Panc1 (cell line): Measurements from ENCODE around the gene MACC1. TPM values are rescaled to one million over a fixed set of nuclear protein-coding genes. Genes with fewer than 3 reads are reported as not detected.

Experiments
- ATAC-seq: fragments of 200-7000 bp; cut with Tn5 transposase; 2 replicates; pipeline ENCODE4 v1.9.1; 2020; ENCODE audit warnings: mild to moderate bottlenecking, moderate library complexity
- BruUV-seq: library from RNA; stranded (reverse); fragments of 400-500 nt; replicated peaks from 2 replicates; lab custom pipeline; 2021; lab: Mats Ljungman, UMichigan
- CTCF ChIA-PET: fragments of 300-600 bp; sonication (Branson Sonifier 250); formaldehyde crosslinking; loops from one replicate; lab custom pipeline; 2022; ENCODE audit warnings: antibody characterized with exemption; lab: Charles Lee
- POLR2A ChIA-PET: fragments of 300-600 bp; sonication (Branson Sonifier 250); formaldehyde crosslinking; loops from one replicate; lab custom pipeline; 2022; ENCODE audit warnings: antibody characterized with exemption; lab: Charles Lee
- DNase-seq: peaks from one replicate; pipeline ENCODE4 v3.0.0-alpha.2; 2010; ENCODE audit warnings: low read depth, low spot score
- H3K27ac ChIP-seq: 2 replicates; pipeline ENCODE4 v1.5.1; 2011; ENCODE audit warnings: mild to moderate bottlenecking, low read length, inconsistent platforms
- H3K27me3 ChIP-seq: fragments of 200-500 bp; sonication (Bioruptor generic); 2 replicates; pipeline ENCODE4 v1.6.0; 2014; ENCODE audit warnings: low read length, inconsistent platforms; ENCODE audit not compliant: control insufficient read depth, insufficient read depth
- H3K36me3 ChIP-seq: fragments of 200-500 bp; sonication (Bioruptor generic); 2 replicates; pipeline ENCODE4 v1.5.1; 2014; ENCODE audit warnings: inconsistent platforms, mild to moderate bottlenecking, low read length, moderate library complexity; ENCODE audit not compliant: control insufficient read depth, insufficient read depth
- H3K4me1 ChIP-seq: 2 replicates; pipeline ENCODE4 v1.5.1; 2011; ENCODE audit warnings: inconsistent platforms, mild to moderate bottlenecking, low read length, moderate library complexity; ENCODE audit not compliant: control insufficient read depth, insufficient read depth
- H3K4me3 ChIP-seq, 2 experiments: 2 replicates each; pipeline ENCODE4 v1.5.1; 2011 to 2012; ENCODE audit warnings: low read depth in 2 of 2, low read length in 2 of 2, mild to moderate bottlenecking in 2 of 2, inconsistent platforms in 1 of 2, moderate library complexity in 1 of 2
- H3K9me3 ChIP-seq: fragments of 200-500 bp; sonication (Bioruptor generic); 2 replicates; pipeline ENCODE4 v1.5.1; 2014; ENCODE audit warnings: low read depth, mild to moderate bottlenecking, inconsistent platforms, low read length, moderate library complexity; ENCODE audit not compliant: control insufficient read depth, insufficient read depth
- POLR2AphosphoS5 ChIP-seq: IDR thresholded peaks from 2 replicates; pipeline ENCODE4 v1.6.1; 2012; ENCODE audit warnings: mild to moderate bottlenecking, low read depth, low read length, moderate library complexity
- SIN3A ChIP-seq: IDR thresholded peaks from 2 replicates; pipeline ENCODE4 v1.6.1; 2012; ENCODE audit warnings: low read depth, mild to moderate bottlenecking, low read length, moderate library complexity, borderline replicate concordance; ENCODE audit not compliant: insufficient read depth
- TCF7L2 ChIP-seq: IDR thresholded peaks from 2 replicates; pipeline ENCODE4 v1.6.1; 2011; ENCODE audit warnings: mild to moderate bottlenecking, low read depth, low read length, inconsistent platforms
- in situ Hi-C: cut with HindIII; loops from 2 replicates; pipeline ENCODE4 v1.10.0; 2016; ENCODE audit warnings: low sequenced_read_pairs, low pct_unique_long_range_greater_than_20kb
- intact Hi-C: fragments of 100-400 bp; cut with micrococcal nuclease; formaldehyde crosslinking; loops from one replicate; pipeline ENCODE4 v1.10.0; 2022; ENCODE audit not compliant: unreplicated experiment
- total RNA-seq: library from RNA; stranded (reverse); gene quantifications from one replicate; pipeline ENCODE4 v1.2.1, GENCODE V29; 2021; ENCODE audit not compliant: unreplicated experiment
- TF ChIP-seq, protein P1 (sequence below): fragments of 450-650 bp; IDR thresholded peaks from 2 replicates; pipeline ENCODE4 v1.5.1; 2017; ENCODE audit warnings: mild to moderate bottlenecking
- TF ChIP-seq, protein P2 (sequence below), 2 experiments: IDR thresholded peaks; 2 replicates each; pipeline ENCODE4 v1.6.1; 2011 to 2012; ENCODE audit warnings: low read depth in 2 of 2, control low read depth in 1 of 2, low read length in 1 of 2, mild to moderate bottlenecking in 1 of 2, moderate library complexity in 1 of 2; ENCODE audit not compliant: insufficient read depth in 1 of 2

The MACC1 gene
- total RNA-seq, 1 experiment from 2014 or later: 0.08 TPM

DNA sequence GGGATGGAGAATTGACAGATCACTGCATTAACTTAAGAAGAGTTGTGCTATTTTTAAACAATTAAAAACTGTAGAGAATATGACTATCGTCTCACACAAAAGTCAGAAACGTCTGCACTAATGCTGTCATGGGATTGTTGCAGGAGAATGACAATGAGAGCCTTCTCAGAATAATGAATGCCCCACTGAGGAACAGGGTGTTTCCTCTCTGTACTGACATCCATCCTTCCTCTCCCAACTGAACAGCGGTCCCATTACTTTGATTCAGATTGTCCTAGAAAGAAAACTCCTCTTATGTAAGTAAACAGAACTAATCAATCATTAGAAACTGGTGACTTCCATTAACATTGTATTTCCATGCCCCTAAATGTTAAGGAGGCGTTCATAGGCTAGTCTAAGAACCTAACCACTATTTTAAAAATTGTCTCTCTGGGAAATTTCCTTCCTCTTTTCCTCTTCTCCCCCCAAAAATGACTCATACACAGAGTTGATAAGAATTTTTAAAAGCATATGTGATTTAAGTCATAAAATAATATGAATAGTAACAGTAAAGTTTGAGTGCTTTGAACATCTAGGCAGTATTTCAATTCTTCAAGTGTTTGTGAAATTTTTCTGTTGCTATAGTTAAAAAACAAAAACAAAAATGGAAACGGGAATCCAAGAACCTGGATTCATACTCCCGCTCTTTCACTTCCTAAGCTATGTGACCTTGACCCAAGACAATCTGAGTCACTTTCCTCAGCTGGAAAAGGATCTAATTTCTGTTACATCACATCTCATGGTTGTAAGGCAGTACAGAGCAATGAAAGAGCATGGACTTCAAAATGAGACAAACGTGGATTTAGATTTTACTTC is 12.7 kb upstream of the MACC1 start:
- ATAC-seq: no peak
- no peak for DNase-seq
- in situ Hi-C loops: no loop called here
- ChIA-PET CTCF (no interaction called here), POLR2A (no interaction called here)
- Histone ChIP-seq H3K4me1 (no peaks in the 10 kb centered on the region), H3K27ac (no peak overlapping the region), H3K27me3 (no peaks in the 10 kb centered on the region), H3K36me3 (no peaks in the 10 kb centered on the region), H3K4me3 (no peak overlapping the region), H3K9me3 (no peaks in the 10 kb centered on the region)
- BruUV-seq: no TSS peak
- TF ChIP-seq, protein P1, sequence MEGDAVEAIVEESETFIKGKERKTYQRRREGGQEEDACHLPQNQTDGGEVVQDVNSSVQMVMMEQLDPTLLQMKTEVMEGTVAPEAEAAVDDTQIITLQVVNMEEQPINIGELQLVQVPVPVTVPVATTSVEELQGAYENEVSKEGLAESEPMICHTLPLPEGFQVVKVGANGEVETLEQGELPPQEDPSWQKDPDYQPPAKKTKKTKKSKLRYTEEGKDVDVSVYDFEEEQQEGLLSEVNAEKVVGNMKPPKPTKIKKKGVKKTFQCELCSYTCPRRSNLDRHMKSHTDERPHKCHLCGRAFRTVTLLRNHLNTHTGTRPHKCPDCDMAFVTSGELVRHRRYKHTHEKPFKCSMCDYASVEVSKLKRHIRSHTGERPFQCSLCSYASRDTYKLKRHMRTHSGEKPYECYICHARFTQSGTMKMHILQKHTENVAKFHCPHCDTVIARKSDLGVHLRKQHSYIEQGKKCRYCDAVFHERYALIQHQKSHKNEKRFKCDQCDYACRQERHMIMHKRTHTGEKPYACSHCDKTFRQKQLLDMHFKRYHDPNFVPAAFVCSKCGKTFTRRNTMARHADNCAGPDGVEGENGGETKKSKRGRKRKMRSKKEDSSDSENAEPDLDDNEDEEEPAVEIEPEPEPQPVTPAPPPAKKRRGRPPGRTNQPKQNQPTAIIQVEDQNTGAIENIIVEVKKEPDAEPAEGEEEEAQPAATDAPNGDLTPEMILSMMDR: no peak
- TF ChIP-seq, protein P2, sequence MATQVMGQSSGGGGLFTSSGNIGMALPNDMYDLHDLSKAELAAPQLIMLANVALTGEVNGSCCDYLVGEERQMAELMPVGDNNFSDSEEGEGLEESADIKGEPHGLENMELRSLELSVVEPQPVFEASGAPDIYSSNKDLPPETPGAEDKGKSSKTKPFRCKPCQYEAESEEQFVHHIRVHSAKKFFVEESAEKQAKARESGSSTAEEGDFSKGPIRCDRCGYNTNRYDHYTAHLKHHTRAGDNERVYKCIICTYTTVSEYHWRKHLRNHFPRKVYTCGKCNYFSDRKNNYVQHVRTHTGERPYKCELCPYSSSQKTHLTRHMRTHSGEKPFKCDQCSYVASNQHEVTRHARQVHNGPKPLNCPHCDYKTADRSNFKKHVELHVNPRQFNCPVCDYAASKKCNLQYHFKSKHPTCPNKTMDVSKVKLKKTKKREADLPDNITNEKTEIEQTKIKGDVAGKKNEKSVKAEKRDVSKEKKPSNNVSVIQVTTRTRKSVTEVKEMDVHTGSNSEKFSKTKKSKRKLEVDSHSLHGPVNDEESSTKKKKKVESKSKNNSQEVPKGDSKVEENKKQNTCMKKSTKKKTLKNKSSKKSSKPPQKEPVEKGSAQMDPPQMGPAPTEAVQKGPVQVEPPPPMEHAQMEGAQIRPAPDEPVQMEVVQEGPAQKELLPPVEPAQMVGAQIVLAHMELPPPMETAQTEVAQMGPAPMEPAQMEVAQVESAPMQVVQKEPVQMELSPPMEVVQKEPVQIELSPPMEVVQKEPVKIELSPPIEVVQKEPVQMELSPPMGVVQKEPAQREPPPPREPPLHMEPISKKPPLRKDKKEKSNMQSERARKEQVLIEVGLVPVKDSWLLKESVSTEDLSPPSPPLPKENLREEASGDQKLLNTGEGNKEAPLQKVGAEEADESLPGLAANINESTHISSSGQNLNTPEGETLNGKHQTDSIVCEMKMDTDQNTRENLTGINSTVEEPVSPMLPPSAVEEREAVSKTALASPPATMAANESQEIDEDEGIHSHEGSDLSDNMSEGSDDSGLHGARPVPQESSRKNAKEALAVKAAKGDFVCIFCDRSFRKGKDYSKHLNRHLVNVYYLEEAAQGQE (IDR thresholded peaks at IDR 0.05; ENCODE audit: insufficient read depth in 1 of 2, low read depth in 2 of 2, low read length in 1 of 2): no peak
- intact Hi-C loops: no loop called here

DNA sequence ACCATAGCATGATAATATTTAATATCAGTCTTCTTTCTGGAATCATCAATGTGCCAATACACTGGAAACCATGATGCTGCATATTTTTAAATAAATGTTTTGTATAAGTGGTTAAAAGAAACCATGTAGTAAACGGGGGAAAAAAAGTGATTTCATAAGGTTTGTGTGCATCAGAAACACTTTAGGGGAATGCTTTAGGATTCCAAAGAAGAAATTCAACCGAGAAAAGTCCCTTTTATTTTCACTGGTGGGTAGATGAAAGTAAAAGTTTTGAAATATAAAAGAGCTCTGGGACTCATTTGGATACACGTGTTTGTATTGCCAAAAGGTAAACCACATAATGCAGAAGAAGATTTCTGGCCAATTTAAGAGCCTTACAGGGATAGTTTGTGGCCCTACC is 11.9 kb upstream of the MACC1 start:
- no peaks in the 10 kb centered on the region for H3K4me1 ChIP-seq
- no peak for TF ChIP-seq TCF7L2
- TF ChIP-seq POLR2AphosphoS5: no peak
- TF ChIP-seq, protein P1: no peak
- TF ChIP-seq, protein P2 (IDR thresholded peaks at IDR 0.05; ENCODE audit: insufficient read depth in 1 of 2, low read depth in 2 of 2, low read length in 1 of 2): no peak
- no peak for TF ChIP-seq SIN3A
- no TSS peak for BruUV-seq
- no peak for ATAC-seq
- H3K4me3 ChIP-seq: no peak overlapping the region
- no peak for DNase-seq
- no peak overlapping the region for H3K27ac ChIP-seq
- no peaks in the 10 kb centered on the region for H3K27me3 ChIP-seq
- ChIA-PET POLR2A (no interaction called here), CTCF (no interaction called here)
- H3K36me3 ChIP-seq: no peaks in the 10 kb centered on the region
- H3K9me3 ChIP-seq: no peaks in the 10 kb centered on the region
- intact Hi-C loops (no loop called here), in situ Hi-C loops (no loop called here)
